Transverse colon (tissue), 4 donors: ENCODE data around the gene CD48. TPM values are rescaled to one million over a fixed set of nuclear protein-coding genes. Genes with fewer than 3 reads are reported as not detected.

Experiments
- DNase-seq: peaks from one replicate; pipeline ENCODE4 v3.0.0-alpha.2; 2019
- H3K27ac ChIP-seq, 4 donors: fragments of 200-600 bp; sonication (generic); 2 replicates each; pipeline ENCODE4 v1.5.1; 2016 to 2018; ENCODE audit warnings: inconsistent platforms in 4 of 4
- H3K27me3 ChIP-seq: fragments of 200-600 bp; sonication (generic); 2 replicates; pipeline ENCODE4 v1.5.1; 2017; ENCODE audit warnings: inconsistent platforms
- H3K36me3 ChIP-seq, 4 donors: fragments of 200-600 bp; sonication (generic); 2 replicates each; pipeline ENCODE4 v1.5.1; 2017 to 2019; ENCODE audit warnings: inconsistent platforms in 4 of 4
- H3K4me1 ChIP-seq, 4 donors: fragments of 200-600 bp; sonication (generic); 2 replicates each; pipeline ENCODE4 v1.5.1; 2017 to 2020; ENCODE audit warnings: inconsistent platforms in 4 of 4
- H3K4me3 ChIP-seq, 4 donors: fragments of 200-600 bp; sonication (generic); 1 replicate in 1 of 4; 2 replicates in 3 of 4; pipeline versions ENCODE4 v1.5.1 to v1.6.1; 2017 to 2019; ENCODE audit warnings: inconsistent platforms in 4 of 4
- H3K9me3 ChIP-seq, 2 donors: fragments of 200-600 bp; sonication (generic); 2 replicates each; pipeline ENCODE4 v1.5.1; 2017 to 2019; ENCODE audit warnings: inconsistent platforms in 2 of 2
- CTCF ChIP-seq, 5 experiments: fragments of 200-600 bp in 3 of 5; fragments of 450-650 bp in 2 of 5; sonication (generic) in 3 of 5; IDR thresholded peaks; 1 replicate in 2 of 5; 2 replicates in 3 of 5; pipeline ENCODE4 v1.5.1; 2016 to 2017; ENCODE audit warnings: antibody characterized with exemption in 5 of 5, inconsistent platforms in 3 of 5, mild to moderate bottlenecking in 2 of 5, moderate library complexity in 1 of 5
- EP300 ChIP-seq: sonication (generic); formaldehyde crosslinking; IDR thresholded peaks from one replicate; pipeline ENCODE4 v1.6.1; 2017; ENCODE audit warnings: antibody characterized with exemption, low read depth
- POLR2A ChIP-seq: fragments of 450-650 bp; IDR thresholded peaks from one replicate; pipeline ENCODE4 v1.6.1; 2016; ENCODE audit warnings: antibody characterized with exemption, mild to moderate bottlenecking, moderate library complexity
- POLR2AphosphoS5 ChIP-seq, 3 donors: sonication (generic); formaldehyde crosslinking; IDR thresholded peaks; one replicate each; pipeline ENCODE4 v1.6.1; 2016; ENCODE audit warnings: antibody characterized with exemption in 3 of 3
- WGBS, 2 donors: methylation state at CpG; one replicate each; pipeline ENCODE4 v1.1.5; 2018; ENCODE audit warnings: low coverage in 1 of 2; 5-methylcytosine and 5-hydroxymethylcytosine counted together
- in situ Hi-C, 4 donors: fragments of 200-750 bp; cut with MboI; loops; one replicate each; pipeline versions ENCODE4 v1.15.0 to v1.15.1; 2017; ENCODE audit warnings: low sequenced_read_pairs in 3 of 4, low pct_ligation_motif_present in 1 of 4, low pct_unique_long_range_greater_than_20kb in 1 of 4
- intact Hi-C: fragments of 100-400 bp; cut with DNase I; formaldehyde crosslinking; loops from one replicate; pipeline ENCODE4 v1.15.1; 2023; ENCODE audit warnings: low total_unique reads
- total RNA-seq, 4 donors: library from RNA; depleted of rRNA; stranded (reverse); fragments of >200 nt; gene quantifications; one replicate each; pipeline ENCODE4 v1.1.0, GENCODE V29; 2016

CD48 gene
- total RNA-seq, 4 donors from 2014 or later = 7.5 to 31.3 (median 17.6) TPM; not detected in 1

- no peak overlapping the region for H3K27ac ChIP-seq
- in situ Hi-C loops = loop anchor here in 1 of 4 donors (10.0 kb wide), 1 partner anchor 84 kb away; no protein-coding TSS in a partner anchor
- no peaks in the 10 kb centered on the region for H3K9me3 ChIP-seq
- H3K4me1 ChIP-seq = peaks cover 0 to 5% (median 2%) of the 10 kb centered on the region in 4 donors
- DNase-seq = no peak
- intact Hi-C loops = no loop called here
- no peak overlapping the region for H3K4me3 ChIP-seq
- no peaks in the 10 kb centered on the region for H3K36me3 ChIP-seq
- 91 to 95% methylated on average over 4 to 8 of the region's 8 CpGs for WGBS, 2 donors
- H3K27me3 ChIP-seq = no peaks in the 10 kb centered on the region
- TF ChIP-seq CTCF (IDR thresholded peaks at IDR 0.05) = no peak
- no peak for TF ChIP-seq POLR2A
- no peak for TF ChIP-seq EP300
- TF ChIP-seq POLR2AphosphoS5 (IDR thresholded peaks at IDR 0.05) = no peak
These were observed 31.2 kb downstream of the CD48 start for GRCh38 chr1:160680399-160680798.

- WGBS, 2 donors = 77 to 79% methylated on average over 3 of the region's 3 CpGs
- in situ Hi-C loops (loop anchor here in 1 of 4 donors (10.0 kb wide), 1 partner anchor 85 kb away; no protein-coding TSS in a partner anchor), intact Hi-C loops (no loop called here)
These were observed 31.7 kb downstream of the CD48 start for GRCh38 chr1:160679893-160680292.

GRCh38 chr1:160676869-160677597 lies 34.6 kb downstream of the CD48 start:
- in situ Hi-C loops = no loop called here
- Histone ChIP-seq H3K9me3 (no peaks in the 10 kb centered on the region), H3K36me3 (no peaks in the 10 kb centered on the region), H3K27me3 (no peaks in the 10 kb centered on the region), H3K4me3 (no peak overlapping the region), H3K27ac (no peak overlapping the region), H3K4me1 (peaks cover 0 to 14% (median 0%) of the 10 kb centered on the region in 4 donors)
- intact Hi-C loops = no loop called here
- TF ChIP-seq CTCF (IDR thresholded peaks at IDR 0.05) (no peak), POLR2A (no peak), EP300 (no peak), POLR2AphosphoS5 (IDR thresholded peaks at IDR 0.05) (no peak)
- 72 to 76% methylated on average over 9 to 13 of the region's 13 CpGs for WGBS, 2 donors
- DNase-seq = no peak

More at GRCh38 chr1:160679893-160680292, 31.7 kb downstream of the CD48 start:
- H3K27me3 ChIP-seq = no peaks in the 10 kb centered on the region
- no peak for TF ChIP-seq POLR2A
- no peak for TF ChIP-seq EP300
- TF ChIP-seq CTCF (IDR thresholded peaks at IDR 0.05) = no peak
- TF ChIP-seq POLR2AphosphoS5 (IDR thresholded peaks at IDR 0.05) = no peak
- no peak for DNase-seq
- H3K27ac ChIP-seq = no peak overlapping the region
- H3K36me3 ChIP-seq = no peaks in the 10 kb centered on the region
- H3K9me3 ChIP-seq = no peaks in the 10 kb centered on the region
- no peak overlapping the region for H3K4me3 ChIP-seq
- H3K4me1 ChIP-seq = peaks cover 0 to 5% (median 2%) of the 10 kb centered on the region in 4 donors

GRCh38 chr1:160675641-160676410 lies 35.8 kb downstream of the CD48 start:
- Histone ChIP-seq H3K36me3 (no peaks in the 10 kb centered on the region), H3K4me3 (no peak overlapping the region), H3K27me3 (no peaks in the 10 kb centered on the region), H3K9me3 (no peaks in the 10 kb centered on the region), H3K4me1 (peaks cover 0 to 18% (median 0%) of the 10 kb centered on the region in 4 donors), H3K27ac (peak overlapping the region in 3 of 4 donors; percentile 10 to 46 (median 33))
- 49% methylated on average over 6 of the region's 6 CpGs; no CpG with 5 or more reads in 1 of the 2 donors for WGBS, 2 donors
- peak; percentile 58 to 67 (median 62) for TF ChIP-seq CTCF (IDR thresholded peaks at IDR 0.05)
- no peak for TF ChIP-seq POLR2AphosphoS5 (IDR thresholded peaks at IDR 0.05)
- intact Hi-C loops (no loop called here), in situ Hi-C loops (no loop called here)
- peak; percentile 81 for DNase-seq
